GM12878 (cell line): ENCODE data around the gene ZNF764. TPM values are rescaled to one million over a fixed set of nuclear protein-coding genes. Genes with fewer than 3 reads are reported as not detected.

Experiments used
- ATF3 ChIP-seq: IDR thresholded peaks from 2 replicates; pipeline ENCODE4 v1.6.1; 2011; ENCODE audit warnings: low read depth, mild to moderate bottlenecking, low read length, moderate library complexity, borderline replicate concordance; ENCODE audit errors: extremely low read depth
- CUX1 ChIP-seq: IDR thresholded peaks from 2 replicates; pipeline ENCODE4 v1.6.1; 2012; ENCODE audit warnings: improper control_type of control experiment, low read depth, low read length; ENCODE audit not compliant: insufficient replicate concordance
- EZH2 ChIP-seq: IDR thresholded peaks from 2 replicates; pipeline ENCODE4 v1.6.1; 2012; ENCODE audit warnings: low read depth, mild to moderate bottlenecking, control low read depth, inconsistent platforms, low read length, borderline replicate concordance; ENCODE audit not compliant: control insufficient read depth
- KLF5 ChIP-seq: fragments of 450-650 bp; IDR thresholded peaks from 2 replicates; pipeline ENCODE4 v1.6.1; 2014; ENCODE audit warnings: mild to moderate bottlenecking; ENCODE audit not compliant: partially characterized antibody
- MLLT1 ChIP-seq: fragments of 450-650 bp; IDR thresholded peaks from 2 replicates; pipeline ENCODE4 v1.6.1; 2016; ENCODE audit warnings: mild to moderate bottlenecking
- MYB ChIP-seq: fragments of 150-350 bp; IDR thresholded peaks from 2 replicates; pipeline ENCODE4 v1.6.1; 2014; ENCODE audit warnings: mild to moderate bottlenecking, low read depth, low read length, borderline replicate concordance
- RBBP5 ChIP-seq: fragments of 200-600 bp; sonication (generic); conservative IDR thresholded peaks from 2 replicates; pipeline ENCODE4 v1.6.1; 2016
- RELB ChIP-seq: fragments of 450-650 bp; IDR thresholded peaks from 2 replicates; pipeline ENCODE4 v1.6.1; 2017; ENCODE audit warnings: low read depth, mild to moderate bottlenecking, moderate library complexity
- RFX5 ChIP-seq: IDR thresholded peaks from 2 replicates; pipeline ENCODE4 v1.6.1; 2011; ENCODE audit warnings: low read depth, low read length, improper control_type of control experiment
- SMAD1 ChIP-seq: fragments of 450-650 bp; IDR thresholded peaks from 2 replicates; pipeline ENCODE4 v1.6.1; 2018; ENCODE audit warnings: mild to moderate bottlenecking, low read depth; ENCODE audit not compliant: partially characterized antibody
- SPI1 ChIP-seq: IDR thresholded peaks from 2 replicates; pipeline ENCODE4 v1.6.1; 2011; ENCODE audit warnings: low read depth, mild to moderate bottlenecking, low read length, moderate library complexity, borderline replicate concordance; ENCODE audit not compliant: insufficient read depth
- SUPT20H ChIP-seq: IDR thresholded peaks from 2 replicates; pipeline ENCODE4 v1.6.1; 2011; ENCODE audit warnings: low read depth, mild to moderate bottlenecking, low read length, moderate library complexity, borderline replicate concordance; ENCODE audit not compliant: control insufficient read depth
- TAF1 ChIP-seq: IDR thresholded peaks from 2 replicates; pipeline ENCODE4 v1.6.1; 2011; ENCODE audit warnings: mild to moderate bottlenecking, low read depth, low read length, borderline replicate concordance
- TCF12 ChIP-seq: IDR thresholded peaks from 2 replicates; pipeline ENCODE4 v1.6.1; 2011; ENCODE audit warnings: low read depth, mild to moderate bottlenecking, low read length
- WRNIP1 ChIP-seq: IDR thresholded peaks from 2 replicates; pipeline ENCODE4 v1.6.1; 2011; ENCODE audit warnings: low read depth, low read length, improper control_type of control experiment, borderline replicate concordance
- polyA plus RNA-seq, 11 experiments: library from polyadenylated mRNA; depleted of rRNA in 4 of 11; unstranded in 6 of 11; stranded (reverse) in 5 of 11; fragments of >200 nt; fragmentation: Nextera tagmentation in 4 of 11; fragmentation: Illumina TruSeq in 1 of 11; extraction: Ambion mirVana in 4 of 11; extraction: Trizol in 1 of 11; gene quantifications; 1 replicate in 1 of 11; 2 replicates in 10 of 11; pipeline versions ENCODE4 v1.2.1 to v1.2.3, GENCODE V29; 2011 to 2016; ENCODE audit warnings: inconsistent platforms in 2 of 11, missing spikeins in 2 of 11, low read depth in 1 of 11
- total RNA-seq, 4 experiments: library from RNA; depleted of rRNA in 3 of 4; stranded (reverse); fragments of >200 nt in 3 of 4; fragmentation: Illumina TruSeq in 1 of 4; extraction: Trizol in 1 of 4; gene quantifications; 2 replicates each; pipeline versions ENCODE4 v1.2.1 to v1.2.3, GENCODE V29; 2013 to 2021
- TF ChIP-seq, protein P1 (sequence below): IDR thresholded peaks from 2 replicates; pipeline ENCODE4 v1.6.1; 2011; ENCODE audit warnings: low read depth, low read length, improper control_type of control experiment, borderline replicate concordance

The ZNF764 gene
- total and polyA plus RNA-seq, 10 of the 15 experiments (the other 5 are each of a cell fraction or from before 2014, with no cell fraction given): 0.61 to 11.9 (median 3.8) TPM

GRCh38 chr16:30526823-30527634, 31.1 kb downstream of the ZNF764 start (continued):
- TF ChIP-seq CUX1 (no peak), TAF1 (peak; percentile 37; the same call in 1 of the 2 replicates), SPI1 (no peak), SUPT20H (no peak), RBBP5 (no peak), WRNIP1 (no peak), KLF5 (no peak), EZH2 (no peak), TCF12 (0 out of 2 replicates have a peak, but pooled peaks have one; percentile 4), MLLT1 (0 out of 2 replicates have a peak, but pooled peaks have one; percentile 23), RFX5 (peak; percentile 58), RELB (peak; percentile 27; the same call in 1 of the 2 replicates), SMAD1 (no peak), MYB (no peak), ATF3 (no peak)
- TF ChIP-seq, protein P1, sequence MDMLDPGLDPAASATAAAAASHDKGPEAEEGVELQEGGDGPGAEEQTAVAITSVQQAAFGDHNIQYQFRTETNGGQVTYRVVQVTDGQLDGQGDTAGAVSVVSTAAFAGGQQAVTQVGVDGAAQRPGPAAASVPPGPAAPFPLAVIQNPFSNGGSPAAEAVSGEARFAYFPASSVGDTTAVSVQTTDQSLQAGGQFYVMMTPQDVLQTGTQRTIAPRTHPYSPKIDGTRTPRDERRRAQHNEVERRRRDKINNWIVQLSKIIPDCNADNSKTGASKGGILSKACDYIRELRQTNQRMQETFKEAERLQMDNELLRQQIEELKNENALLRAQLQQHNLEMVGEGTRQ: peak; percentile 7; the same call in 1 of the 2 replicates
